ENCODE results near the gene SLC35F3.

GRCh38 chr1:234272656-234273312, 368.3 kb downstream of the SLC35F3 start:
- TF ChIP-seq CTCF (IDR thresholded peaks at IDR 0.05) (no peak), POLR2AphosphoS5 (IDR thresholded peaks at IDR 0.05) (no peak), EP300 (IDR thresholded peaks at IDR 0.05) (no peak), POLR2A (IDR thresholded peaks at IDR 0.05) (no peak)
